Measurements from ENCODE around the gene FOLR3.

- no peak for TF ChIP-seq SUZ12 (IDR thresholded peaks at IDR 0.05; ENCODE audit: extremely low read depth, insufficient read depth, insufficient read length)
- no peak for TF ChIP-seq YY1 (IDR thresholded peaks at IDR 0.05; ENCODE audit: insufficient read depth, insufficient read length)
- TF ChIP-seq ZNF274 (IDR thresholded peaks at IDR 0.05; ENCODE audit: low read depth, low read length) = no peak
Measured at GRCh38 chr11:72127923-72128322, 7.6 kb upstream of the FOLR3 start.

Data from NT2/D1 (cell line).